Stimulated activated CD8-positive, alpha-beta memory T cell treated with anti-CD3 and anti-CD28 coated beads, Interleukin-2, amount 100 ng/mL, for 1 hour (primary cell): Measurements from ENCODE around the gene PAQR4.

Experiments used
- DNase-seq, 2 donors: peaks; one replicate each; pipeline ENCODE4 v3.0.0-alpha.2; 2020; ENCODE audit warnings: low read depth in 2 of 2

Gene PAQR4

DNA sequence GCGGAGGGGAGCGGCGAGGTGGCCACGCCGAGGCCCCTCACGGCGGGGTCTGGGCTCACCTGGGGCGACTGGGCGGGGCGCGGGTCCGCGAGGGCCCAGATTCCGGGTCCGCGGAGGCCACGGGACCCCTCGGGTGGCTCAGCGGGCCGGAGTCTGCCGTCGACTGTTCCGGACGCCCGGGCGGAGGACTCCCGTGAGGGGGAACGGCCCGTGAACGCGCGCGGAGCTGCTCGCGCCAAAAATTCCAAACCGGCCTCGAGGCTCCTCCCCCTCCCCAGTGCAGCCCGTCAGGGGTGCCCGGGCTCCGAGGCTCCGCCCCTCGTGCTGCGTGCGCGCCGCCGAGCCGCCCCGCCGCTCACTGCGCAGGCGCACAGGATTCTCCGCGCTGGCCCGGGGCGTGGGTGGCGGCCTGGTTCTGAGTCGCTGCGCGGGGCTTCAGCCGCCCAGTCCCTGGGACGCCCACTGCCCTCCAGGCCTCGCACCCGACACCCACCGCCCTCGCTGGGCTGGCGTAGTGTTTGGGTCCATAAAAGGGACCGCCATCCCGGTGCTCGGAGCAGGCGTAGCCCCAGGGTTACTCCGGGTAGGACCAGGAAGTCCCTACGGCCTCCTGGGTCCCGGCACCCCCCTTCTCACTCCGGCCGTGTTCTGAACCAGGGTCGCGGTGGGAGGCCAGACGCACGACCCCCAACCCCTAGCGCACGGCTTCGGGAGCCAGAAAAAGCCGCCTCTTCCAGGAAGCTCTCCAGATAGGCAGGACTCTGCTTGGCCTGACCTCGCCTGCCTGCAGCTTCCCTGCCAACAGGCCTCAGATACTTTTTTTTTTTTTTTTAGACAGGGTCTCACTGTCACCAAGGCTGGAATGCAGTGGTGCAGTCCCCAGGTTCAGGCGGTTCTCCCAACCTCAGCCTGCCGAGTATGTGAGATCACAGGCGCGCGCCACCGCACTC is 11.4 kb downstream of the PAQR4 start, which contains the start of gene PKMYT1:
PKMYT1 (minus strand) TSS at position 220 of the 950 bp plus-strand sequence. CDS start 789 bp downstream, outside the sequence.
- peak; percentile 89 to 93 for DNase-seq

DNA sequence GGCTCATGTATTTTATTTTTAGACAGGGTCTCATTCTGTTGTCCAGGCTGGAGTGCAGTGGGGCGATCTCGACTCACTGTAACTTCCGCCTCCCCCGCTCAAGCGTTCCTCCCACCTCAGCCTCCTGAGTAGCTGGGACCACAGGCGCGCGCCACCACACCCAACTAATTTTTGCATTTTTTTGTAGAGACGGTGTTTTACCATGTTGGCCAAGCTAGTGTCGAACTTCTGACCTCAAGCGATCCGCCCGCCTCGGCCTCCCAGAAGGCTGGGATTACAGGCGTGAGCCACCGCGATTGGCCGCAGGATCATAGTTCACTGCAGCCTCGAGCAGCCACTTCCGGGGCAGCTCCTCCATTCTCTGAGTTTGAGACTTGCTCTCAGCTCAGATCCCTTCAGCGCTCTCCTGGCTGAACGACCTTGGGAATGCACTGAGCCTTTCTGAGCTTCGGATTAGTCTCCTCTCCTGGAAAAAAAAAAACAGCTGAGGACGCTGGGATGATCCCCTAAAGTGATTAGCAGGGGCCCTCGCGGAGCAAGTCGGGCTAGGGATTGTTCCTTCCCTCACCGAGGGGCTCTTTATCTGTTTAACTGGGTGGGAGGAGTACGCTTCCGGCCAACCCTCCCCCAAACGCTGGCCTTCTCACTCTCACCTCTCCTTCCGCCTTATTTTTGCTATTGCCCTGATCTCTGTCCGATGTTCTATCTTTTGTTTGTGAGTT is 12.2 kb downstream of the PAQR4 start:
- no peak for DNase-seq

DNA sequence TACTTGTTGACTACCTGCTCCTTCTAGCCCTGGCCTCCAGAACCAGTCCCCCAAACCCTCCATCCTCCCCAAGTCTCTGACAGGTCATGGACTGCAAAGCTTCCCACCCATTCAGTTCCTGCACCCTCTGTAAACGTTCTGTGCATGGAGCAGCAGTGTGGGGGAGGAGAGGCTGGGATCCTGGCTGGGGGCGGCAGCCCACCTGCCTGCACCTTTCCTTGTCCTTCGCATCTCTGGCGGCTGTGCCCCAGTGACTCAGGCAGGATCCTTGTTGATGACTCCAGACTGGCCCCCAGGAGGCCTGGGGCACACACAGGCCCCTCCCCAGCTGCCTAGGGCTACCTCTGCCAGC is 12.7 kb downstream of the PAQR4 start:
- no peak for DNase-seq

DNA sequence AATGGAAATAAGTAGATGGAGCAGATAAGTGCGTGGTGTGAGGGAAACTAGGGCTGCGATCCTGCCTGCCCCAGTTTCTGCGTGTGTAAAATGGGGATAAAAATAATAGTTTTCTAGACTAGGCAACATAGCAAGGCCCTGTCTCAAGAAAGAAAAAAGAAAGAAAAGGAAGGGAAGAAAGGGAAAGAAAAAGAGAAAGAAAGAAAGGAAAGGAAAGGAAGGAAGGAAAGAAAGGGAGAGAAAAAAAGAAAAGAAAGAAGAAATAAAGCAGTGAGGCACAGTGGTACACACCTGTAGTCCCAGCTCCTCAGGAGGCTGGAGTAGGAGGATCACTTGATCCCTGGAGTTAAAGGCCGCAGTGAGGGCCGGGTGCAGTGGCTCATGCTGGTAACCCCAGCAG is 13.3 kb downstream of the PAQR4 start:
- DNase-seq: no peak

DNA sequence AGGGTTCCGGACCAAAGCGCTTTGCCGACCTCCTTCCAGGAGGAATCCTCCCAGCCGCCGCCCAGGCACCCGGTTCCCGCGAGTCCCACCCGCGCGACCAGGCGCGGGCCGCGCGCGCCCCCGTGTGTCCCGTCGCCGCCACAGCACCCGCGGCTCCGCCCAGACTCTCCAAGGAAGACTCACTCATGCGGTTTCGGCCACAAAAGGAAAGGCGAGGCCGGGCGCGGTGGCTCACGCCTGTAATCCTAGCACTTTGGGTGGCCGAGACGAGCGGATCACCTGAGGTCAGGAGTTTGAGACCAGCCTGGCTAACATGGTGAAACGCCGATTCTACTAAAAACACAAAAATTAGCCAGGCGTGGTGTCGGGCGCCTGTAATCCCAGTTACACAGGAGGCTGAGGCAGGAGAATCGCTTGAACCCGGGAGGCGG is 14.6 kb downstream of the PAQR4 start:
- DNase-seq: peak; percentile 31 to 39

DNA sequence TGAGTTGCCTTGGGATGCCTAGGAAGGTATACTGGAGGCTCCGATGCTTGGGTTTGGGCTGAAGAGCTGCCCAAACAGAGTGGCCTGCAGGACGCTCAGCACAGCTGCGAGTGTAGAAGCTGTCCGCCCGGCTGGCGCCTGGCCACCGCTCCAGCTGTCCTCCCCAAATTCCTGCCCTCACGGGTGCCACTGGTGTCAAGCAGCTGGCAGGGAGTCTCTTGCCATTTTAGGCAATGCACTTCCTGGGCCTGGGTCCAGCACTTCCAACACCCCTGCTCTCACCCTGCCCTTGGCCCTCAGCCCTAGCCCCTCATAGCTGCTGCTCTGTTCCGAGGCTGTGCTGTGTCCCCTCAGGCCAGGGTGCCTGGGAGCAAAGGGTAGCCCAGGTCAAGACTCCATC is 16.3 kb downstream of the PAQR4 start:
- DNase-seq: no peak

DNA sequence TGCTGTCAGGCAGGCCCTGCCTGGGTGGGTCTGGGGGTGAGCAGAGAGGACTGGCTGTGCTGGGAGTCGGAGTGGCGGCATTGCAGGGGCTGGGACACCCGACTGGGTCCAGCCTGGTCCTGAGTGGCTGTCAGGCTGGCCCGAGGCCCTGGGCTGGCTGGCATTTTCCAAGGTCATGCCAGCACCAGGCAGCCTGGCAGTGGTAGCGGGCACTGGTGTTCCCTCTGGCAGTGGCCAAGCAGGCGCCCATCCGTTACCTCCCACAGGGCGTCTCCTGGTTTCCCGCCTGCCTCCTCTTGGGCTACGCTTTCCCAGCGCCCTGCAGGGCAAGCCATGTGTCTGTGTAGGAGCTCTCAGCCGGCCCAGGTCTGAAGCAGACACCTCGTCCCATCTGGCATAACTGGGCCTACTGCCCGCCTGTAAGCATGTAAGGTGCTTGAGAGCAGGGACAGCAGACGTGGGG is 16.8 kb downstream of the PAQR4 start:
- no peak for DNase-seq

DNA sequence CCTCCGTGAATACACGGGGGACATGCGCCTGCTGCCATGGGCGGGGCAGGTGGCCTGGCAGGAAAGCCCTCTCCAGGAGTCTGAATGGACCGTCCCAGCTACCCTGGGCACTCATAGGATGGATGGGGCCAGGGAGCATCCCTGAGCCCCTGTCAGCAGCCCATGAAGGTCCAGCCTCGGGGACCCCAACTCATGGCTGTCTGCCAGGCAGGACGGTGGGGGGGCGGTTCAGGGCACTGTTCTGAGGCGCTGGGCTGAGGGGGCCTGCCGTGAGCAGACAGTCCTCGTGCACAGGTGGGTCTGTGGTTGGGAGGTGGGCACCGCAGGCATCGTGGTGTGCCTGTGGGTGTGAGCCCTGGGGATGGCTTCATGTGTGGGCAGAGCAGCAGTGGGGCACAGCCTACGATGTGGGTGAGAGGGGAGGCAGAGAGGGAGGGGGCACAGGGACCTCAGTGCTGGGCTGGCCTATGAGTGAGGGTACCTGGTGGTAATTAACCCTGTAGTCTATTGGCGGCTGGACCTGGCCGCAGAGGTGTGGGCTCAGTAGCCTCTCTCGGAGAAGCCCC is 17.6 kb downstream of the PAQR4 start:
- no peak for DNase-seq

DNA sequence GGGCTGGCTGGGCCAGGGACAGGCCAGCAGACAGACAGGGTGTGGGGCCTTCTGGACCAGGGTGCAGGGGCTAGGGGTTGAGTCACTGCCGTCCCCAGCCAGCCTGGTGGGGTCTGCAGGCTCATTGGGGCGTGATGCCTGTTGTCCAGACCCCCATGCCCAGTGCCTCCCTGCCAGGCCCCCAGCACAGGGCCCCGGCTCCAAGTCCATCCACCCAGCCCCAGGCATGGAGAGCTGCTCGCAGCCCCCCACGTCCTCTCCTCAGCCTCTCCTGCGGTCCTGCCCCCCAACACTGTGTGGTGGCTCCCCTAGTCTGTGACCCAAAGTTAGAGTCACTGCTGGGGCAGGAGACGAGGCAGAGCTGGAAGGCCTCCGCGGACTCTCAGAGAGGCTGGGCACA is 18.1 kb downstream of the PAQR4 start:
- no peak for DNase-seq

DNA sequence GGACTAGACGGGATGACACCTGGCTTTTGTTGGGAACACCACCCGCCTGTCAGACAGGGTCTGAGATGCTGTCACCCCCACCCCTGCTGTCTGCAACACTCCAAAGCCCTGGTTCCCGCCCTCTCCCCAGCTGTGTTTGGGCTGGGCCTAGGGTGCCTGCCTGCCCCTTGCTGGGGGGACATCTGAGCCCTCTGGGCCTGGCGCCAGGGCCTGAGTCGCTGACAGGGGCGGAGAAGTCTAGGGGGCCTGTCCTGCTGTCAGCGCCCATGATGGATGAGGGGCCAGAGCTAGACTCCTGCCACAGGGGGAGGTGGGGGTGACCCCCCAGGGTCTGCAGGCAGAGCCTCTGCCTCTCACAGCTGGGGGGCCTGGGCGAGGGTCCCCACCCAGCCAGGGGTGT is 18.7 kb downstream of the PAQR4 start:
- no peak for DNase-seq

DNA sequence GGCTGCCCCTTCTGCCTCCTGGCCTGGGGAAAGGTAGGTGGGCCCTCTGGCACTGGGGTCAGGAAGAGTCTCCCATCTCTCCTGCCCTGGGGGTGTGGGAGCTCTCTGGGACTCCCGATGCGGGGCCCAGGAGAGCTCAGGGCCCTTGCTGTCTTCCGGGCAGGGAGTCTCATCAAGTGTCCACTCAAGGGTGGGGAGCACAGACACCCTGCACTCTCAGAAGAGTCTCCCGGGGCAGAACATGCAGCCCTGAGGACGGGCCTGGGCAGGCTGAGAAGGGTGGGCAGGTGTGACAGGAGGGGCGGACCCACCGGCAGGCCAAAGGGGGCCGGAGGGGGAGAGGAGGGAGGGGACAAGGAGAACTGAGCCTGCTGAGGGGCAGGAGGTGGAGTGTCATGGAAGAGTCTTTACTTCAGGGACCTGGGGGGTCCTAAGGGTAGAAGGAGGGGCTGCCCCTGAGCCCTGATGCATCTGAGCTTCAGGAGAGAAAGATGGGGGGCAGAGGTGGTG is 19.5 kb downstream of the PAQR4 start:
- DNase-seq: no peak

DNA sequence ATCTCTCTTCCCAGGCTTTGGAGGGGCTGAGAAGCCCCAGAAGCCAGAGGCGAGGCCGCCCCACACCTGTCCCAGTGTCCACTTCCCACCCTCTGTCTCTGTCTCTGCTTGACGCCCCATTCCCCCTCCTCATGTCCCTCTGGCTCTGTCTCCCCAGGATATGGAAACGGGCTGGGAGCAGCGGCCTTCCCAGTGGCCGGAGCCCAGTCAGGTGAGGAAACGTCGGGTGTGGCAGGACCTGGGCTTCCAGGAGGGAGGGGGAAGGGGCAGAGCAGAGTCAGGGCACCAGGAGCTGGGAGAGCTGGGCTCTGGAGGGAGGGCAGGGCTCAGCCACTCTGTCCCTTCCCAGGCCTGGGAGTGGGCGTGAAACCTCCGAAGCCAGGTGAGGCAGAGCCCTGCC is 21.7 kb downstream of the PAQR4 start:
- no peak for DNase-seq

DNA sequence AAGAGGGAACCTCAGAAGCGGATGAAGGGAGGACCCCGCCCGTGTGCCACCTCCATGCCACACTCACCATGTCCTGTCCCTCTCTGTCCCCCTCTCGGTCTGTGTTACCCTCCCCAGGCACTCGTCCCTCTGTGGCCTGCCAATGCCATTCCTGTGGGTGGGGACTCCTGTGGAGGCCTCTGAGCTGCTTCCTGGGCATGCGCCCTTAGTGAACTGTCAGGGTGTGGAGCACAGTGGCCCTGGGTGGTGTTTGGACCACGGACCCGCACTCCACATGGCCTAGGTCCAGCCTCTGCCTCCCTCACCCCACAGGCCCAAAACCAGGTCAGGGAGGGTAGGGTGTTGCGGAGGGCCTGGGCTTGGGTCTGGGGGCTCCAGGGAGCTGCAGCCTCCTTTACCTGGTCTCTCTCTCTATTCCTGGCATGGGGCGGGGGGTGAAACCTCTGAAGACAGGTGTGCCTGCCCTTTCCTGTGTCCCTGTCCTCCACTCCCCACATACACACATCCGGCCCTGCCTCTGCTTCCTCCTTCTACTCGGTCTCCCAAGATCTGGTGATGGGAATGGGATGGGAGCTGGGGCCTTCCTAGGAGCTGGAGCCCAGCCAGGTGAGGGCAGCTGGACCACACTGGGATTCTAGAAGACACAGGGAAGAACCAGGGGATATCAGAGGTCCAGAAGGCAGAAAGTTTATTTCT is 22.6 kb downstream of the PAQR4 start:
- no peak for DNase-seq

DNA sequence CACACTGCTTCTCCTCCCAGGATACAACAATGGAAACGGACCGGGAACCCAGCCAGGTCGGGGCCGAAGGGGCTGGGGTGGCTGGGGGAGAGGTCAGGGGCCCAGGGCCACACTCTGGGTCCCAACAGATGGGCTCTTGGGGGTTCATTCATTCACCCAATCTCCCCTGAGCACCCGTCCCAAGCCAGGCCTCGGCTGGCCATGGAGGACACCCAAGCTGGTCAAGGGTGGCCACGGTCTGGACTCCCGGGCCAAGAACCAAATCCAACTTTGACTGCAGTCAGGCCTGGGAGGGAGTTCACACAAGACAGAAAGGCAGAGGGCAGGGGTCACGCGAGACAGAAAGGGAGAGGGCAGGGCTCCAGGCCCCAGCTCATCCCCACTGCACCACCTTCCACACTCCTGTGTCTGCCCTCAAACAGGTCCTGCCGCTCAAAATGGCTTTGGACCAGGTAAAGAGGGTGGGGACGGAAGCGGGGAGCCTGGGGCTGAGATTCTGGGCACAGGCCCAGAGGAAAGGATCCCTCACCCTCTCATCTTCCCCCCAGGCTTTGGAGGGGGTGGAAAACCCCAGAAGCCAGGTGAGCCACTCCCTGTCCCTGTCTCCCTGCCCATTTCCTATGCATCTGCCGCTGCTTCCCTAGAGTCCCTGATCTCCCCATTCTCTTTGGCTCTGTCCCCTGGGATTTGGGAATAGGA is 23.4 kb downstream of the PAQR4 start:
- DNase-seq: no peak

DNA sequence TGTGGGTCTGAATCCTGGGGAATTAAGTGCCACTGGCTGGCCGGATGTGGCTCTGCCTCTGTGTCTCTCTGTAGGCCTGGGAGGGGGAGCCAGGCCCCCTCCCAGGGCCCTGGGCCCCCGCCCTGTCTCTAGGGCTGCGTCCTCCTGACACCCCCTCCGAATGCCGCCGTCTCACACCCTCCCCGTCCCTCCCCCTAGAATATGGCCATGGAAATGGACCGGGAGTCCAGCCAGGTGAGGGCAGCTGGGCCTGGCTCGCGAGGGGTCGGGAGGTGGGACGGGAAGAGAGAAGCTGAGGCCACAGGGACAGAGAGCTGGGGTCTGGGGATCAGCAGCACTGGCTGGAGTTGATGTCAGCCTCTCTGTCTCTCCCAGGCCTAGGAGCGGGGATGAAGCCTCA is 27.1 kb downstream of the PAQR4 start:
- no peak for DNase-seq

DNA sequence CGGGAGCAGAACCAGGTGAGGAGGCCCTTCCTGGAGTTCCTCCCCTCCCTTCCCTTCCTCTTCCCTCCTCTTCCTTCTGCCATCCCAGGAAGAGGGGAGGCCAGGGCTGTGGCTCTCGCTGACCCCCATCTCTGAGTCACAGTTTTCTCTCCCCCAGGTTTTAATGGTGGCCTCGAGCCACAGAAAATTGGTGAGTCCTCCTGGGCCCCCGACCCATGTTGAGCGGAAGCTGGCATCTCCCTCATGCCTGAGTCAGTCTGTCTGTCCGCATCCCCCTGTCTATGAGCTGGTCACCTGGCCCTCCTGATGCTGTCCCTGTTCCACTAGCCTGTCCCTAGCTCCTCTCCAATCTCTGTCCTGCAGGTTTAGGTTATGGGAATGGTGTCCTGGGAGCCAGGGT is 30.8 kb downstream of the PAQR4 start:
- no peak for DNase-seq

DNA sequence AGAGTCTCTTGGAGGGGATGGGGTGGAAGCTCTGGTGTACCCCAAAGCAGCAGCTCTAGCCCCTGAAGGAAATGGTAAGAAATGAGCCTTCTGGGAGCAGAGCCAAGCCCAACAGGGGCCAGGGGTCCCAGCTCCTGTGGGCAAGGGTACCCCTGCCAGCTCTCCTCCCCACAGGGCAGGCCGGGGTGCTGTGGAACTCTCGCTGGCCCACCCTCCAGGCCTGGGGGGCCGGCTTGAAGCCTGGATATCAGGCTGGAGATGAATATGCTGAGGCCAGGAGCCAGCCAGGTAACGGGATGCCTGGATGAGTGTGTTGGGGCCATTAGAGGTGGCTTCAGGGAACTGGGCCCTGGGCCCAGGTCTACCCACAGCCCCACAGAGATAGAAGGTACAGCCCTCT is 31.4 kb downstream of the PAQR4 start:
- DNase-seq: no peak

DNA sequence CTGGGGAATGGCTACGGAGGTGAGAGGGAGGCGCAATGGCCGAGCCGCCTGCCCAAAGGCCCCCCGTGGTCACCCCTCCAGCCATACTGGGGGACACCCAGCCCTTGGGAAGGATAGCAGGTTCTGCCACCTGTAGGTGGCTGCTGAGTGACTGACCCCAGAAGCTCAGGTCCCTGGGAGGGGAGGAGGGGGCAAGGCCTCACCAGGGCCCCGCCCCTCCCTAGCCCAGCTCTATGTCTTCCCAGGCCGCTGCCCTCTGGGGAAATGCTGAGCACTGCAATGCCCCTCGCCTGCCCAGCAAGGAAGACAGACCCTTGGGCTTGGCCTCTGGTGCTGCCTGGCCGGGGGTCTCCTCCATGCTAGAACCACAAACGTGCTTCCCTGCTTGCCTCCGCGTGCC is 32.2 kb downstream of the PAQR4 start:
- no peak for DNase-seq

DNA sequence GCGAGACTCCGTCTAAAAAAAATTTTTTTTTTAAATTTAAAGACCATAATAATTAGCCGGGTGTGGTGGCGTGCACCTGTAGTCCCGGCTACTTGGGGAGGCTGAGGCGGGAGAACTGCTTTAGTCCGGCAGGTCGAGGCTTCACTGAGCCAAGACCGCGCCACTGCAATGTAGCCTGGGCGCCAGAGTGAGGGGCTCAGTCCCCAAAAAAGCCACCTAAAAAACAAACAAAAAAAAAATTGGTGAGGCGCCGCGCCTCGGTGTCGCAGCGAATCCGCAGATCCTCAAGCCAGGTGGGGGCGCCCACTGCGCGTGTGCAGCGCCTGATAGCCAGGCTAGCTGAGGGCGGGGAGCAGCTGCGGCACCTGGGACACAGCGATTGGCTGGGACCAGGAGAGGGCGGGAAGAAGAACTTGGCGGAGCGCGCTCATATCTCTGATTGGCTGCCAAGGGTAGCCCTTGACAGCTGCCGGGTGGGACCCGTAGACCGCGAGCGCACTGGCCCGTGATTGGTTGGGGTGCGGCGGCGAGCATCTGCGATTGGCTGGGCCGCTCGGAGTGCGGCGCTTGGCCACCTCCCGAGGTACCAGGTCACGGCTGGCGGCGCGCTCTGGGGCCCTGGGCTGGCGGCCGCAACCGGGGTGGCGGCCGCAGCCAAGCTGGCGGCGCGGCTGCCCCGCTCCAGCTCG is 34.6 kb downstream of the PAQR4 start:
- peak; percentile 89 to 91 for DNase-seq

DNA sequence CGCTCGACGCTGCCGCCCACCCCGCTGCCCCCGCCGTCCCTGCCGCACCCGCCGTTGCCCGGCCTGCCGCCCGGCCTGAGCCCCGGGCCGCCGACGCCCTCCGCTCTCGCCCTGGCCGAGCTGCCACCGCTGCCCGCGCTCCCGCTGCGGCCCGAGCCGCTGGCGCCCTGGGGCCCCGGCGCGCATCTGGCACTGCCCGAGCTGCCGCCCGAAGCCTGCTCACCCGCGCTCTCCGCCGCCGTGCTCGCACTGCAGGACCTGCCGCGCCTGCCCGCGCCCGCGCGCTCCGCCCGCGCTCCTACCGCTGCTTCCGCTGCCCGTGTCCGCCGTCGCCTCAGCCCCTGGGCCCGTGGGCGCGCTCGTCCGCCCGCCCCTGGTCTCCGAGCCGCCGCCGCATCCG is 35.2 kb downstream of the PAQR4 start:
- no peak for DNase-seq
